KMS-11 (cell line): ENCODE measurements around the gene RNF175.

Source experiments
- H2AFZ ChIP-seq: fragments of 200-600 bp; sonication (generic); 2 replicates; pipeline ENCODE4 v1.6.1; 2016; ENCODE audit warnings: antibody characterized with exemption, mixed run types, low read depth
- H3K27ac ChIP-seq: fragments of 200-600 bp; sonication (generic); 2 replicates; pipeline ENCODE4 v1.6.1; 2016; ENCODE audit warnings: mild to moderate bottlenecking, mixed run types
- H3K27me3 ChIP-seq: fragments of 200-600 bp; sonication (generic); 2 replicates; pipeline ENCODE4 v1.6.1; 2017; ENCODE audit warnings: mild to moderate bottlenecking, low read depth, mixed run types, moderate library complexity; ENCODE audit not compliant: insufficient read depth
- H3K36me3 ChIP-seq: fragments of 200-600 bp; sonication (generic); 2 replicates; pipeline ENCODE4 v1.6.1; 2017; ENCODE audit warnings: mild to moderate bottlenecking, mixed run types; ENCODE audit not compliant: insufficient read depth
- H3K4me1 ChIP-seq: fragments of 200-600 bp; sonication (generic); 2 replicates; pipeline ENCODE4 v1.6.1; 2016; ENCODE audit warnings: mild to moderate bottlenecking, low read depth, mixed run types; ENCODE audit not compliant: poor library complexity, severe bottlenecking
- H3K4me2 ChIP-seq: fragments of 200-600 bp; sonication (generic); 2 replicates; pipeline ENCODE4 v1.7.0; 2016; ENCODE audit warnings: mild to moderate bottlenecking, mixed run types
- H3K4me3 ChIP-seq: fragments of 200-600 bp; sonication (generic); IDR thresholded peaks from 2 replicates; pipeline ENCODE4 v1.6.1; 2017; ENCODE audit warnings: low read depth, low read length, mixed read lengths; ENCODE audit not compliant: insufficient read depth
- H3K79me2 ChIP-seq: fragments of 200-600 bp; sonication (generic); 2 replicates; pipeline ENCODE4 v1.6.1; 2016; ENCODE audit warnings: low read depth, mixed run types; ENCODE audit not compliant: insufficient read depth
- H3K9ac ChIP-seq: fragments of 200-600 bp; sonication (generic); 2 replicates; pipeline ENCODE4 v1.6.1; 2016; ENCODE audit warnings: mild to moderate bottlenecking, mixed run types
- H4K20me1 ChIP-seq: fragments of 200-600 bp; sonication (generic); 2 replicates; pipeline ENCODE4 v1.6.1; 2016; ENCODE audit warnings: mild to moderate bottlenecking, mixed run types; ENCODE audit not compliant: insufficient read depth
- CTCF ChIP-seq: fragments of 200-600 bp; sonication (generic); conservative IDR thresholded peaks from 2 replicates; pipeline ENCODE4 v1.6.1; 2017; ENCODE audit warnings: low read depth, mild to moderate bottlenecking, antibody characterized with exemption, low read length, moderate library complexity, mixed read lengths

Gene RNF175

GRCh38 chr4:153782581-153782980, 22.8 kb upstream of the RNF175 start:
- H3K27me3 ChIP-seq: no peaks in the 10 kb centered on the region
- H2AFZ ChIP-seq: no peak overlapping the region
- no peaks in the 10 kb centered on the region for H4K20me1 ChIP-seq
- H3K4me1 ChIP-seq: no peaks in the 10 kb centered on the region
- H3K79me2 ChIP-seq: no peaks in the 10 kb centered on the region
- no peak overlapping the region for H3K4me2 ChIP-seq
- H3K4me3 ChIP-seq: no peak overlapping the region
- H3K9ac ChIP-seq: no peak overlapping the region
- no peak overlapping the region for H3K27ac ChIP-seq
- H3K36me3 ChIP-seq: no peaks in the 10 kb centered on the region
- no peak for TF ChIP-seq CTCF

GRCh38 chr4:153781717-153782416, 22.0 kb upstream of the RNF175 start:
- no peak overlapping the region for H3K4me2 ChIP-seq
- no peaks in the 10 kb centered on the region for H3K27me3 ChIP-seq
- H3K4me1 ChIP-seq: no peaks in the 10 kb centered on the region
- H3K36me3 ChIP-seq: no peaks in the 10 kb centered on the region
- no peak for TF ChIP-seq CTCF
- no peak overlapping the region for H3K27ac ChIP-seq
- H4K20me1 ChIP-seq: no peaks in the 10 kb centered on the region
- no peak overlapping the region for H3K4me3 ChIP-seq
- H3K79me2 ChIP-seq: no peaks in the 10 kb centered on the region
- no peak overlapping the region for H3K9ac ChIP-seq
- no peak overlapping the region for H2AFZ ChIP-seq

- Histone ChIP-seq H3K9ac (no peak overlapping the region), H3K27me3 (no peaks in the 10 kb centered on the region), H3K4me3 (no peak overlapping the region), H3K4me1 (no peaks in the 10 kb centered on the region), H3K4me2 (no peak overlapping the region), H3K79me2 (no peaks in the 10 kb centered on the region), H3K36me3 (no peaks in the 10 kb centered on the region), H2AFZ (no peak overlapping the region), H3K27ac (no peak overlapping the region), H4K20me1 (no peaks in the 10 kb centered on the region)
- no peak for TF ChIP-seq CTCF
Observed at GRCh38 chr4:153781280-153781679, 21.5 kb upstream of the RNF175 start.

- Histone ChIP-seq H4K20me1 (no peaks in the 10 kb centered on the region), H3K4me3 (no peak overlapping the region), H3K27me3 (no peaks in the 10 kb centered on the region), H3K36me3 (no peaks in the 10 kb centered on the region), H3K4me1 (no peaks in the 10 kb centered on the region), H3K4me2 (no peak overlapping the region), H3K9ac (no peak overlapping the region), H3K79me2 (no peaks in the 10 kb centered on the region), H3K27ac (no peak overlapping the region), H2AFZ (no peak overlapping the region)
- no peak for TF ChIP-seq CTCF
Observed at GRCh38 chr4:153780876-153781275, 21.1 kb upstream of the RNF175 start.
